ENCODE measurements around the gene COL28A1.

The COL28A1 gene

GRCh38 chr7:7519528-7519927 is 16.1 kb downstream of the COL28A1 start:
- TF ChIP-seq CTCF (IDR thresholded peaks at IDR 0.05; ENCODE audit: extremely low read depth, missing control alignments) = no peak
- no peak for DNase-seq (ENCODE audit: low spot score)

- no peak for DNase-seq (ENCODE audit: low spot score)
Observed at GRCh38 chr7:7519056-7519455, 16.6 kb downstream of the COL28A1 start.

GRCh38 chr7:7517754-7518153 is 17.9 kb downstream of the COL28A1 start:
- DNase-seq (ENCODE audit: low spot score) = no peak
- no peak for TF ChIP-seq CTCF (IDR thresholded peaks at IDR 0.05; ENCODE audit: extremely low read depth, missing control alignments)

More at GRCh38 chr7:7519056-7519455, 16.6 kb downstream of the COL28A1 start:
- TF ChIP-seq CTCF (IDR thresholded peaks at IDR 0.05; ENCODE audit: extremely low read depth, missing control alignments) = no peak

- no peak for TF ChIP-seq CTCF (IDR thresholded peaks at IDR 0.05; ENCODE audit: extremely low read depth, missing control alignments)
Observed at GRCh38 chr7:7516662-7517061, 19.0 kb downstream of the COL28A1 start.

GRCh38 chr7:7516156-7516555 is 19.5 kb downstream of the COL28A1 start:
- TF ChIP-seq CTCF (IDR thresholded peaks at IDR 0.05; ENCODE audit: extremely low read depth, missing control alignments) = no peak
- DNase-seq (ENCODE audit: low spot score) = no peak

More at GRCh38 chr7:7516662-7517061, 19.0 kb downstream of the COL28A1 start:
- no peak for DNase-seq (ENCODE audit: low spot score)

- TF ChIP-seq CTCF (IDR thresholded peaks at IDR 0.05; ENCODE audit: extremely low read depth, missing control alignments) = no peak
Observed at GRCh38 chr7:7512861-7513597, 22.6 kb downstream of the COL28A1 start.

GRCh38 chr7:7510794-7511193 is 24.9 kb downstream of the COL28A1 start:
- TF ChIP-seq CTCF (IDR thresholded peaks at IDR 0.05; ENCODE audit: extremely low read depth, missing control alignments) = no peak
- no peak for DNase-seq (ENCODE audit: low spot score)

More at GRCh38 chr7:7512861-7513597, 22.6 kb downstream of the COL28A1 start:
- DNase-seq (ENCODE audit: low spot score) = no peak
